Measurements from ENCODE around the gene GARS1. TPM values are rescaled to one million over a fixed set of nuclear protein-coding genes. Genes with fewer than 3 reads are reported as not detected.
A peak's percentile ranks its signal among the peaks of the same experiment; 100 is the strongest.

Gene GARS1
- polyA plus RNA-seq, 1 donor: 99.6 TPM

DNA sequence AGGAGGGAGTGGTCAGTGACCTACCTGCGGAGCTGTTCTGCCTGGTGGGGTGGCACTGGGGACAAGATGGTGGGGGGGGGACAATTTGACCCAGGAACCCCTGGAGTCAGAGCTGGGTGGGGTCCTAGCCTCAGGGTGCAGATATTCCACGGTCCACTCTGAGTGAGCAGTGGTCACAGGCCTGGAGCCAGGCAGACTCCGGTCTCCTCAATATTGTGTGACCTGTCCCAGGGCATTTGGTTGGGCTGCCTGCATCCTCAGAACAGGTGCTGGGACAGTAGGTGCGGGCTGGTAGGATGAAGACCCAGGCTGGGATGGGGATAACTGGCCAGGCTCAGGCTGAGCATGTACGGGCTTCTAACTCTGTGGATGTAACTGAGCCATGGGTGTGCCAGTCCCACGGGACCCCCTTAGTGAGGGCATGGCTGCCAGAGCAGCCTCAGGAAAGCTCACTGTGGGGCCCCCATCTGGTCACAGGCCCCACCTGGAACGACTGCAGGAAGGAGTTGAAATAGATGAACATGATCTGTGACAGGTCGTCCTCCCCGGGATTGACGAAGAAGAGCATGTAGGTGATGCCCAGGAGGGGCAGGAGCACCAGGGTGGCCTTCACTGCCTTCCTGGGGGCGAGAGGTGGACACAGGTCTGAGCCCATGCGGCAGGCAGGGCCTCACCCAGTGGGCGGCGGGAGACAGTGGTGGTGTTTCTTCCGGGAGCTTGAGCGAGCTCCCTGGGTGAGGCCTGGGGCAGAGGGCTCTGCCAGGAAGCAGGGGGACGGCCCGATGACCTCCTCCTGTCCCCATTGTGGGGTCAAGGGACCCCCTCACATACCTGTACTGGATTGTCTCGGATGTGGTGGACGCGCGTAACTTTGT lies 60.7 kb downstream of the GARS1 start:
- no peak for DNase-seq

DNA sequence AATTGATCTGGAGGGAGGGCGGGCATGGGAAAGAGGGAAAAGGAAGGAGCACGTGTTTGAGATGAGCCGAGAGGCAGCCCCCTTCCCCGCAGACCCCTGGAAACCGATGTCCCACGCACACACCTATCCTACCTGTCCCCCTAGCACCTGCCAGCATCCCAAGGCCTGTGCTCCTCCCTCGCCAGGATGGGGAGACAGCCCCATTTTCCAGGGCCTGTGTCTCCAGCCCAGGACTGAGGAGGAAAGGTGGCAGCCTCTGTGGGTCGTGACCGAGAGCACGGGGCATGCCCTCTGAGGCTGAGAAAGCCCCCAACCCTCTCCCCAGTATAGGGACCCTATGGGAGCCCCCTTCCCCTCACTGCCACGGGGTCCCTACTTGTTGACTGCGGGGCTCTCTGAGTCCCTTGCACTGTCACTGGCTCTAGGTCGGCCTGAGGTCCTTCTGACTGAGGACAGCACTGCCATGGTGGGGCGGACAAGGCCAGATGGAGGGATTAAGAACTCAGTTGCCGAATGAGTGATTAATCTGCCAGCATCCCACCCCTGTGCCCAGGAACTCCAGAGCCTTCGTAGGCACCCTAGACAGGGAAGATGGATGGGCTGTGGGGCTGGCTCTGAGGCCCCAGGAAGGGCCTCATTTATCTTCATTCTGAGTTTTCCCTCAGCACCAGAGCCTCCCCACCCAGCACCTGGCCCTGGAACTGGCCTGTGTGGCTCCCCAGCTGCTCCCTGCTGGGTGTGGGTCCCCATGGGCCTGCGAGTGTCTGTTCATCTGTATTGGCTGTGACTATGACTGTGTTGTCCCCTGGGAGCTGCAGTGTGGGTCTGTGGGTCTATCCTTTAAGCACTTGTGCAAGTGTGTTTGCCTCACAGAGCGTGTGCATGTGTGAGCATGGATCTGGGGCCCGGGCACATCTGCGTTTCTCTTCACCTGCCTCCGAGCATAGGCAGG lies 61.6 kb downstream of the GARS1 start:
- no peak for DNase-seq

DNA sequence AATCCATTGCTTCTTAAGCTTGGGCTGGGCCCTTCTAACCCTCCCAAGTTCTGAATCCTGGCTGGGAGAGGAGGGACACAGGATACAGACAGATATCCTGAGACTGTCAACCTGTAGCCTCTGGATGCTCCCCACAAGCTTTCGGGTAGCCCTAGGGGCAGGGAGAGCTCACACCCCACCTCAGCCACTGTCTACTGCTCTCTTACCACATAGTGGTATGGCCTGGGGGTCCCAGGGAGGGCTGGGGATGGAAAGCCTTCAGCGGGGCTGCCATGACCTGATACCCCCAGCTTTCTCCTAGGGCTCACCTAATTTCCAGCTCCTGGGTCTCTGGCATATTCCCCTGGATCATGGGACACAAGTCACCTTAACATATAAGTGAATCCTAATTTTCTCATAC lies 62.5 kb downstream of the GARS1 start:
- DNase-seq: no peak

DNA sequence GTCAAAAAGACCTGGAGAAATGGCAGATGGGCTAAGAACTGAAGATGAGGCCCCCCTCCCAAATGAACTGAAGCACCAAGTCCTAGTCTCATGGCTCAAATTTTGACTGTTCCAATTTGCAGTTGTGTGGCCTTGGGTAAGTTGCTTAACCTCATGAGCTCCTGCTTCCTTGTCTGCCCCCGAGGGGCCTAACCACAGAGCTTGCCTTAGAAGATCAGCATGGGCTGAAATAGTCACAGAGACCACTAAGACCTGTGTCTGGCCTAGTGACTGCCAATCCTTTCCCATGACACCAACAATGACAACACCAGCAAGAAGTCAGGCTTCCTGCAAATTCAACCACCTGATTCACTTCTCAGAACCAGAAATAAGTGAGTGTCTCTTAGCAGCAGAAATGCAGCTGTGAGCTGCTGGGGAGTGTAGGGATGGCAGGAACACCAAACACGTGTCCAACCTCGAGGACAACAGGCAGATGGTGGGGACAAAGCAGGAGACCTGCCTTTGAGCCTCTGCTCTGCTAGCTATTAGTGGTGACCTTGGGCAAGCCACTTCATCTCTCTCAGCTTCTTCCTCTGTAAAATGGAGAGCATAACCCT lies 63.9 kb downstream of the GARS1 start:
- DNase-seq: no peak

DNA sequence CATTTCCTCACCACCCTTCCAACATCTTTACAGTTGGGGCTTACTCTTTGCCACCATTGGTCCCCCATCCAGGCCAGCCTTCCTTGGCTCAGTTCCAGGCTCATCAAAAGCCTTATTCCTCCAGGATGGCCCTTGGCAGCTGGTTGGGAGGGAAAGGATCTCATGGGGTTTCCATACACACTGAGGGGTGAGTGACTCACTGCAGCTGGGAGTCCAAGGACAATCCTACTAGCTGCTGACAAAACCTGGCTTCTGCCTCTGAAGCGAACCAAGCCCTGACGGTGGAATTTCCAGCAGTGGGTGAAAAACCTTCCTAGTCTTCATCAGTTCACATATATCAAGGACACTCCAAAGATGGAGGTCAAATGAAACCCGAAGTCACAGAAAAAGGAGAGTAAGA lies 64.6 kb downstream of the GARS1 start:
- DNase-seq: no peak

DNA sequence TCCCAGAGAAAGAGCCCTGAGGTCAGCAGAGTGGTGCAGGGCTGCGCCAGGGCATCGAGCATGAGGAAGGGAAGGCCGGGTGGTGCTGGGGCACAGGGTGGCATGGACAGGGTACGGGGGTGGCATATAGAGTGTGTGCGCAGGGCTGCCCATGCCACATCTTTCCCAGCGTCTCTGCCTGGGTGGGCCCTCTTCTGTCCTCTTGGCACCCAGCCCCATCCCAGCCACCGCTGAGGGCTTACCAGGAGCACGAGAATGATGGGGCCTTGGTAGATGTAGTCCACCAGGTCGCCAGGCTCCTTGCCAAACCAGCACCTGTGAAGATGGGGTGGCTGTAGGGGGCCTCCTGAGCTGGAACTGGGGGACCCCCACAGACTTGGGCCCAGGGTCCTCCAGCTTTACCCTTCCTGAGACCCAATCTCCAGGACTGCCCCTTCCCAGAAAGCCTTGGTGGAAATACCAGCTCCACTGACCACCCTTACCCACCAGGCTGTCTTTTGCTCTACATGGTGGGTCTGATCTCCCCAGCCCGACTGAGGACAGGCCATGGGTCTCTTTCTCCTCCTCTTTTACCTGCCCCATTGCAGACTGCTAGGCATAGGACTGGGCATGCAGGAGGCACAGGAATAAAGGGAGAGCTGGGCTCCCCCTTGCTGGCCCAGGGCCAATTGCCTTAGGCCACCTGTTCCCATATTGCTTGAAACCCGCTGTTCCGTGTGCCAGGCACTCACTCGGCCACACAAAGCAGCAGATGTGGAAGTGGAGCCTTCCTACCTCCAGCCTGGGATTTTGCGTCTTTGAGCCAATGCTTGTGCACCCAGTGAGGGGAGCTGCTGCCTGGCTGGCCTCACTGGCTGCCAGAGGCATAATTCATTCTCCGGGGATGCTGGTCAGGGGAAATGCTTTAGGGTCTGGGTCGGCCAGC lies 65.9 kb downstream of the GARS1 start:
- DNase-seq: no peak

DNA sequence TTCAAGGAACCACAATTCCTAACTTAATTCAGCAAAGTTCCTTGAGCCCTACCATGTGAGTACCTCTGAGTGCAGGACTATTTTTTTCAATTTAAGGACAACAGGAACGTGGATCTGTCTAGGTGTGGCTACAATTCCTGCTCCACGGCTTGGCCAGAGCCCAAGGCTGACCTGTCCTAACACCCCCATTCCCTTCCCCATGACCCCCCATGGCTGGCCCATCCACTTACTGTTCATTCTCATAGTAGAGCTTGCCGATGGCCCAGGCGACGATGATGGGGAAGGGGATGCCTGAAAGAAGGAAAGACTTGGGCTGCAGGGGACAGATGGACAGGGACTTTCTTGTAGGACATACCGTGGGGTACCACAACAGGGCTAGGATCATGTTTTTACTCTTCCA lies 67.2 kb downstream of the GARS1 start:
- DNase-seq: no peak

DNA sequence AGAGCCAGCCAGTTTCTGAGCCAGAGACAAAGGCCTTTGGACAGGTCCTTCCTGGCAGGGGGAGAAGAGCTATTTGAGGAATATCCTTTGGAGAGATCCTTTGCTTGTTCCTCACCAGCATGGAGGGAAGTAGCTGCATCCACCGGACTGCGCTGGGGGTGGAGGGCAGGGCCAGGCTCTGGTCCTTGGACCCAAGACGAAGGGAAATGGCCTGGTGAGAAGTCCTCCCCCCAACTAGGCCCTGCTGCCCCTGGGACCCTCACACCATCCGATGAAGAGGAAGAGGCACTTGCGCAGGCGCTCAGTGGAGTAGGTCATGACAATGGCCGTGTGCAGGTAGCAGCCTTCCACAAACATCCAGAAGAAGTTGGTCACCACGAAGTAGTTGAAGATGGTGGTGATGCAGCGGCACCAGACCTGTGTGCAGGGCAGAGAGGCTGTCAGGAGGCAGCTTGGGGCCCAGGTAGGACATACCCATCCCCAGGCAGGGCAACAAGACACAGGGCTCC lies 67.8 kb downstream of the GARS1 start:
- DNase-seq: no peak

DNA sequence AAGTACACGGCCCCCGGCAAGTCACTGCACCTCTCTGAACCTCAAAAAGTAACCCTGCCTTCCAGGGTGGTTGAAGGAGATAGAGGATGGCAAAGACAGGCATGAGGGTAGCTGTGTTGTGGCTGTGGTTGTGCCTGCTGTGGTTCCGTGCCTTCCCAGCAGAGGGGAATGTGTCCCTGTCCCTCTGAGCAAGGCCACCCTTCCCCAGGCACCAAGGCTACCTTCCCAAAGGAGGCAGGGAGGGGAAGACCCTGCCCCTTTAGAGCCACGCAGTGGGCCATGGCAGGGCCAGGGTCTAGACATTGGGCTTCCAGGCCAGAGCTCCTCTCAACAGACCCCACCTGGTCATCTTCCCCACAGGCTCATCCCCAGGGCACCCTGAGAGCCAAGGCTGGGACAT lies 68.7 kb downstream of the GARS1 start:
- no peak for DNase-seq

DNA sequence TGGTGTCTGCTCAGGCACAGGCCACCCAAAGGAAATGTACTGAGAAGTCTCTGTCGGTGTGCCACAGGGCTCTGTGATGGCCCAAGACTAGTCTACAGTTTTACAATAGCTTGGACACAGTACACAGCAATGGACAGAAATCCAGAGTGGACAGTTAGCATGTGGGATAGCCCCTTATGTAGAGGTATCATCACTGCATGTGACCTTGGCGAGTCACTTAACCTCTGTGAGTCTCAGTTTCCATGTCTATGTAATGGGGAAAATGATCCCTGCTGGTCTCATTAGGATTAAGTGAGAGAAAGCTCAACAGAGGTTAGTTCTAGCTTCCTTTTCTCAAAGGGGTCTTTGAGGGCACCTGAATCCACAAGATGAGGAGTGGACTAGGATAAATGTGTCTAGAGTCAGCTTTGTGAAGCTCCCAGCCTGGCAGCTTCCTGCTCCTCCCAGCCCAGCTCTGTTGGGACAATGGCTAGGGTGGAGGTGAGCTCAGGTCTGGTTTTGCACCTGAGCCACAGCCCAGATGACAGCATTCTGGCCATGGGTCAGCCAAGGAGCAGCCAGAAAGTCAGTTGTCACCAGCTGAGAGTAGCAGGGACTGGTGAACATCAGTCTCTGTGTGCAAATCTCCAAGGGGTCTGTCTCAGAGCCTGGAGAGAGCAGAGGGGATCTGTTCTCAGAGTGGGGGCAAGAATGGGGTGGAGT lies 69.7 kb downstream of the GARS1 start:
- no peak for DNase-seq

DNA sequence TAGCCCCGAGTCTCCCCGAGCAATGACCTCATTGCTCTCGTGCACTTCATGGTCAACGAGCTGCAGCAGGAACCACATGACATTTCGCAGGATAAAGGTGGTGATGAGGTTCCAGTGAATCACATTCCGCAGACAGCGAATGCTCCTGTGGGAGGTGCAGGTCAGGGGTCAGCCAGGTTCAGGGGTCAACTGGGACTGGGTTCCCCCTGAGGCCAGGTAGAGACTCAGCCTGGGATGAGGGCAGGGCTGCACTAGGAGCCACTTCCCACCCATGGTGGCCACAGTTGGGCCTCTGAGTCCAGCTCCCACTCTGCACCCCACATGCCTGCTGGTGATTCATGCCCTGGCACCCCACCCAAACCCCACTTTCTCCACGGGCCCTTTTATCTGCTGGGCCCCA lies 70.4 kb downstream of the GARS1 start:
- no peak for DNase-seq

DNA sequence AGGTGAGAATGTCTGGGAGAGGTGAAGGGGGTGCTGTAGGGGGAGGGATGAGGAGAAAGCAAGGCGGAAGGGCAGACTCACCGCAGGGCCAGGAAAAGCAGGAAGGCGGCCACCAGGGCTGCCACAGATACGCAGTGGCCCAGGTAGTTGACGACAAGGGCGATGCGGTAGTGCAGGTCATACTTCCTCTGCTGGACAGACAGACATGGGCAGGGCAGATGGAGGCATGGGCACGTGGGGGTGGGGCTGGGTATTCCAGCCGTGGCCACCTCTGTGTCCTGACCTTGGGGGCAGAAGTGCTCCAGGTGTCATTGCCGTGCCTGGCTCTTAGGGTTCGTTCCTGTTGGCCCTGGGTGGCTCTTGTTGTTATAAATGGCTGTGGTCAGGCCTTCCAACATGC lies 70.8 kb downstream of the GARS1 start:
- no peak for DNase-seq

DNA sequence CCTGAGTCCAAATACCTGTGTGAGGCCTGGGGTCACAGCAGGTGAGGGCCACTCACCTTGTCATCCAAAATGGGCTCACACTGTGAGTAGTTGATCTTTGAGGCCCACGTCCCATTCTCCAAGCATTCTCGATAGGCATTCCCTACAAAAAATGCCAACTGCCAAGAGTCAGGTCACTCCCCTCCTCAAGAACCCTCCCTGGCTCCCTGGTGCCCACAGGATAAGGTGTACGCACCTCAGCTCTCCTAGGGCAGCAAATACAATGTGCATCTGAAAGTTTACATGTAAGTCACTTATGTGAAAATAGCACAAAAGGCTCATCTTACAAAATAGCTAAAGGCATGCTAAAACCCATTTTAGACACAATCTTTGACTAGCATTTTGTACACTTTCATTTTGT lies 72.5 kb downstream of the GARS1 start:
- no peak for DNase-seq

DNA sequence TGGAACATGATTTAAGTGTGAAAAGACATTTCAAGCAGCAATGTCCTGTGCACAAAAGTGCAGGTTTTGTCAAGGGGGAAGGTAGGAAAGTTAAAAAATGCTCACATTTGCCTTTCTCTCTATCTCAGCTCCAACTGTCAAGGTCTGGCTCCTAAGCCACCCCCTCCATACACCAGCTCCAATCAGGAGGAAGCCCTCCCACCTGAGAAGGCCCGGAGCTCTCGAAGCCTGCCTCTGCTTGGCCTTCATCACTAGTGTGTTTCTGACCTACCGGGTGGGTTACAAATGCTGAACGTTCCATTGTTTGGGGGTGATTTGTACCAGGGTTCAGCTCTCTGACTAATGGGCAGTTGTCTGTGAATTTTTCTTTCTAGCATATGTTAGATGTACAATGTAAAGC lies 73.4 kb downstream of the GARS1 start:
- no peak for DNase-seq

DNA sequence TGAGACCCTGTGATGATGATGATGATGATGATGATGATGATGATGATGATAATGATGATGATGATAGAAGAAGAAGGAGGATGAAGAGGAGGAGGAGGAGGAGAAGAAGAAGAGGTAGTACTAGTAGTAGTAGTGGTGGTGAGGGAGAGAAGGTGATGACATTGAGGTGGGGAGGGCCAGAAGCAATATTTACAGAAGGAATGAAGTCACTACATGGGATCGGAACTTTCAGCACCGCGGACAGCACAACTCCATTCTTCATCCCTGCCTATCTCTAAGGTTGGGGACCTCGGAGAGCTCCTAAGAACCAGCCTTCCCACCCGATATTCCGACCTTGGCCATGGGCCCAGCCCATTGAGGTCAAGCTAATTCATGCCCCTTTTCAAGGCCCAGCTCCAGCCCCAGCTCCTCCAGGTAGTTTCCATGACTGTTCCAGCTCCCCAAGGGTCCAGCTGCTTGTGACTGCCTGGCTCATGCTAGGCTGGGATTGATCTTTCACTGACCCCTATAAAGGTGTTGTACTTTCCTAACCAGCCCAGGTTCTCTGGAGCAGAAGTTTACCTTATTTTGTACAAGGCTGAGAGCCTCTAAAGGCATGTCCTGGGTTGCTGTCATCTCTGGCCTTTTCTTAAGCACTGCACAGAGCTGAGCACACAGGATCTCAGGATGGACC lies 77.3 kb downstream of the GARS1 start:
- DNase-seq: peak; percentile 86

DNA sequence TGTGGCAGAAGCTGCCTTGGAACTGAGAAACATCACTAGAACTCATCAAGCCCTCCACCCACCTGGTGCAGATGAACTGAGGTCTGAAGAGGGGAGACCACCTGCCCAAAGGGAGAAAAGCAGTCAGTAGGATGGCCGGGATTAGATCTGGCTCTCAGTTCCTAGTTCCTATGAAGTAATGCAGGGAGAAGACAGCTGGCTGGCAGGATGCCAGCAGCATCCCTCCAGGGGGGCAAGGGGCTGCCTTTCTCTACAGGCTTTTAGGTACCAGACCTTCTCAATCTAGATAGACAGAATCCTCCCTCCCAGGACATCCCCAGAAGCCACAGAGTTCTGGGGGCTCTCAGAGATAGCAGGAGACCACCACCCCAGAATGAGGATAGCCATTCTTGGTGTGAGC lies 79.7 kb downstream of the GARS1 start:
- DNase-seq: no peak

DNA sequence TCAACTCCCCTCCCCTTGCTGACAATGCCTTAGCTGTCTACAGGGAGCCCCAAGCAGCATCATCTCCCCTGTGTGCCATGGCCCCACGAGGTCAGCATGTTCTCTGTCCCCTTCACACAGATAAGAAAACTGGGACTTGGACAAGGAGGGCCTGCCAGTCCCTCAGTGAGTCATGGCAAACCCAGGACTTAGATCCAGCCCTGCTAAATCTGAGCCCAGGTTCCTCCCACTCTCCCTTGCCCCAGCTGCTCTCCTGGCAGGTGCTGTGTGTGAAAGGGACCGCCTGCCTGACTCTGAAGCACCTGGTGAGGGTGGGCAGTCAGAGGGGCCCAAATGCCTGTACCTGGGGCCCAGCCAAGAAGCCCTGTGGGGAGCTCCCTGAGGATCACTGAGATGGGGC lies 80.2 kb downstream of the GARS1 start:
- DNase-seq: no peak

DNA sequence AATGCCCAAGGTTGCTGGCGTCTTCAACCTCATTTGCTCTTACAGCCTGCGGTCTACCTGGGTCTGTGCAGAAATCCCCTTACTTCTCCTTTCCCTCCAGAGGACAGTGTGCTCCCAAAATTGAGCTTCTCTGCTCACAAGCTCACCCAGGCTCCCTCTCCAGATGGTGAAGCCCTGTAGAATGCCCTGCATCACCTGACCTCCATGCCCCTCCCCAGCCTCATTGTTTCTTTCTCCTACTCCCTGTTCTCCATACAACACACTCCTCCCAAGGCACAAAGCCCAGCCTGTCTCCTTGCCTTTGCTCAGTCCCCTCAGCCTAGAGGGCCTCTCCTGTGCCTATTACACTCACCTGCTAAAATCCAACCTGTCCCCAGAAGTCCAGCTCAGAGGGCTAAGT lies 84.1 kb downstream of the GARS1 start:
- DNase-seq: no peak

DNA sequence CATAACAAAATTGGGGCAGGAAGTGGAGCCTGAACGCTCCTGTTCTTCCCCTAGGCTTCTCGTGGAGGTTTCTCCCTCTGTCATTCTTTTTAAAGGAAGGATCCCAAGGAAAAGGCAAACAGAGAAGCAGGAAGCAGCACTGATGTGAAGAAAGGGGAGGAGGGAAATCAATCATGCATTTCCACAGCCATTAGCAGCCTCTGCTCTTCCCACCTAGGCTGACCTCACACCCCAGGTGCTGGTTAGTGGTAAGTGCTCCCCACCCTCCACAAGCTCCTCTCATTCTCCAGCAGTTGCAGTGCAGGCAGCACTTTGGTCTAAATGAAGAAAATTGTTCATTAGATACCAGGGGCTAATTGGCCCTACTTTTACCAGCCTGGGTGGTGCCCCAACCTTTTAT lies 85.0 kb downstream of the GARS1 start:
- DNase-seq: no peak

DNA sequence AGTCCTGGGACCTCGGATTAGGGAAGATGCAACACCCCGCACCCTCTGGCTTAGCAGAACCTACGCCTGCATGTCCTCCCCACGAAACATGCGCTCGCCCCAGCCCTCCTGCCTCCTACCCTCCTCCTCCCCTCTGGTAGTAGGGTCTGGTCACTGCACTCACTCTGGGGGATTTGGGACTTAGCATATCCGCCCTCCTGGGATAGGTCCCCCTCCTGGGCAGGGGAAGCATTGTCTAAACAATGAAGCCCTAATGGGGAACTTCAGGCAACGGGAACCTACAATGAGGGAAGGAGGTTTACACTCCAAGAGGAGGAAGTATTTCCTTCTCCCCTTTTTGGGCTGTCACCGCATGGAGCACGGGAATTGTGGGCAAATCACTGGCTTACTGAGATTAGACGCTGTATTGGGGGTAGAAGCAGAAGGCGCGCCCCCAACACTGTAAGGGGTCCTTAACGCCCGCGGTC lies 86.7 kb downstream of the GARS1 start:
- no peak for DNase-seq
